ENCODE measurements around the gene TAL1. TPM values are rescaled to one million over a fixed set of nuclear protein-coding genes. Genes with fewer than 3 reads are reported as not detected.

Gene TAL1
- total and polyA plus RNA-seq, 2 of the 8 experiments (the other 6 are each of a cell fraction or from before 2014, with no cell fraction given): 0.09 to 0.15 TPM

DNA sequence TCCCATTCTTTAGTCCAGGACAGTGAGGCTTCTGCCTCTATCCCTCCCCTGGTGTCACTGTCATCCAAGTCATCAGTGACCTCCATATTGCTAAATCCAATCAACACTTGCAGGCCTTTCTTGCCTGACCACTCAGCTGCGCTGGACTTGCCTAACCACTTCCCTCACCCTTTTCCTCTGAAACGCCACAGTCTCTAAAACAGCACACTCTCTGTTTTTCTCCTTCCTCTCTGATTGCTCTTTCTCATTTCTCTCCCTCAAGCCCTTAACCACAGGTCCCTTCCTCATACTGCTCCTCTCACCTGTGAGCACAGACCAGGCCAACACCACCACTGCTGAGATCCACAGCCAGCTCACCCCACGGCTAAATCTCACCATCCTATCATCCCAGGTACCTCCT, 17.5 kb downstream of the TAL1 start (continued):
- TF ChIP-seq, protein P1, sequence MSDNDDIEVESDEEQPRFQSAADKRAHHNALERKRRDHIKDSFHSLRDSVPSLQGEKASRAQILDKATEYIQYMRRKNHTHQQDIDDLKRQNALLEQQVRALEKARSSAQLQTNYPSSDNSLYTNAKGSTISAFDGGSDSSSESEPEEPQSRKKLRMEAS (IDR thresholded peaks at IDR 0.05): no peak
- TF ChIP-seq MAFK (IDR thresholded peaks at IDR 0.05; ENCODE audit: low read depth, low read length): no peak
- no peak for TF ChIP-seq RBBP5 (IDR thresholded peaks at IDR 0.05; ENCODE audit: borderline replicate concordance, low read depth, low read length)

Data from H1 (cell line).